GM12878 (cell line): ENCODE measurements around the gene AFF2. TPM values are rescaled to one million over a fixed set of nuclear protein-coding genes. Genes with fewer than 3 reads are reported as not detected.

Experiments
- ATAC-seq: fragments of 200-7000 bp; cut with Tn5 transposase; 3 replicates; pipeline ENCODE4 v1.9.1; 2020; ENCODE audit warnings: mild to moderate bottlenecking, moderate library complexity
- BruUV-seq: library from RNA; stranded (reverse); fragments of 400-500 nt; replicated peaks from 2 replicates; lab custom pipeline; 2021; lab: Mats Ljungman, UMichigan
- CTCF ChIA-PET: fragments of 300-600 bp; sonication (Branson Sonifier 250); formaldehyde crosslinking; extraction: SDS; loops from one replicate; lab custom pipeline; 2021; ENCODE audit warnings: inconsistent platforms; lab: Yijun Ruan, JAX
- POLR2A ChIA-PET: fragments of 350-600 bp; formaldehyde crosslinking; extraction: SDS; loops from one replicate; lab custom pipeline; 2021; ENCODE audit warnings: inconsistent platforms; lab: Charles Lee
- RAD21 ChIA-PET: fragments of 300-600 bp; sonication (Branson Sonifier 250); formaldehyde crosslinking; loops from one replicate; lab custom pipeline; 2023; ENCODE audit warnings: antibody characterized with exemption; ENCODE audit not compliant: unreplicated experiment; lab: Charles Lee
- SMC1A ChIA-PET: fragments of 300-600 bp; sonication (Branson Sonifier 250); formaldehyde crosslinking; loops from one replicate; lab custom pipeline; 2023; ENCODE audit not compliant: unreplicated experiment, uncharacterized antibody; lab: Charles Lee
- DNase-seq: peaks from one replicate; pipeline ENCODE4 v3.0.0-alpha.2; 2011; ENCODE audit warnings: low read depth, low spot score
- FAIRE-seq: peaks from 3 replicates; lab custom pipeline; 2011; peaks lifted over from hg19 to GRCh38; lab: Jason Lieb, UNC
- H2AFZ ChIP-seq: 2 replicates; pipeline ENCODE4 v1.6.0; 2011; ENCODE audit warnings: low read depth, low read length, control low read depth; ENCODE audit not compliant: control insufficient read depth
- H3K27ac ChIP-seq: 2 replicates; pipeline ENCODE4 v1.5.1; 2011; ENCODE audit warnings: control low read depth; ENCODE audit not compliant: control insufficient read depth, insufficient read depth
- H3K27me3 ChIP-seq, 2 experiments: replicated peaks in 1 of 2; 2 replicates each; pipeline versions ENCODE4 v1.6.0 to v1.6.1; 2011; ENCODE audit warnings: low read length in 1 of 2; ENCODE audit not compliant: control insufficient read depth in 2 of 2, insufficient read depth in 2 of 2
- H3K36me3 ChIP-seq, 2 experiments: 2 replicates each; pipeline ENCODE4 v1.5.1; 2011; ENCODE audit warnings: low read length in 1 of 2; ENCODE audit not compliant: control insufficient read depth in 2 of 2, insufficient read depth in 2 of 2
- H3K4me1 ChIP-seq: 2 replicates; pipeline ENCODE4 v1.6.1; 2011; ENCODE audit warnings: mild to moderate bottlenecking, low read length, moderate library complexity, mixed read lengths; ENCODE audit not compliant: control insufficient read depth, insufficient read depth
- H3K4me2 ChIP-seq: 2 replicates; pipeline ENCODE4 v1.6.0; 2011; ENCODE audit warnings: control low read depth; ENCODE audit not compliant: control insufficient read depth, insufficient read depth
- H3K4me3 ChIP-seq: fragments of 200-600 bp; sonication (generic); 2 replicates; pipeline ENCODE4 v1.5.1; 2016
- H3K79me2 ChIP-seq: 2 replicates; pipeline ENCODE4 v1.6.0; 2011; ENCODE audit warnings: low read length; ENCODE audit not compliant: control insufficient read depth, insufficient read depth
- H3K9ac ChIP-seq: 2 replicates; pipeline ENCODE4 v1.8.0; 2011; ENCODE audit warnings: low read length, control low read depth, mixed read lengths; ENCODE audit not compliant: control insufficient read depth, insufficient read depth
- H3K9me3 ChIP-seq: replicated peaks from 3 replicates; pipeline ENCODE4 v1.5.1; 2011; ENCODE audit warnings: mild to moderate bottlenecking, low read length; ENCODE audit not compliant: control insufficient read depth, insufficient read depth
- H4K20me1 ChIP-seq: 2 replicates; pipeline ENCODE4 v1.6.0; 2011; ENCODE audit not compliant: control insufficient read depth, insufficient read depth
- BCL3 ChIP-seq: IDR thresholded peaks from 2 replicates; pipeline ENCODE4 v1.6.1; 2011; ENCODE audit warnings: borderline replicate concordance, low read depth, mild to moderate bottlenecking, moderate library complexity, low read length; ENCODE audit not compliant: insufficient read depth, poor library complexity, severe bottlenecking
- CEBPB ChIP-seq, 2 experiments: fragments of 150-350 bp in 1 of 2; IDR thresholded peaks; 2 replicates each; pipeline ENCODE4 v1.6.1; 2012 to 2014; ENCODE audit warnings: low read depth in 2 of 2, low read length in 2 of 2, borderline replicate concordance in 1 of 2, inconsistent platforms in 1 of 2
- ETV6 ChIP-seq, 2 experiments: fragments of 450-650 bp in 1 of 2; IDR thresholded peaks in 1 of 2; conservative IDR thresholded peaks in 1 of 2; 2 replicates each; pipeline ENCODE4 v1.6.1; 2014; ENCODE audit warnings: antibody characterized with exemption in 1 of 2, borderline replicate concordance in 1 of 2, low read depth in 1 of 2, mild to moderate bottlenecking in 1 of 2, moderate library complexity in 1 of 2
- MEF2A ChIP-seq: IDR thresholded peaks from 2 replicates; pipeline ENCODE4 v1.6.1; 2011; ENCODE audit warnings: low read depth, mild to moderate bottlenecking, low read length, moderate library complexity; ENCODE audit not compliant: insufficient read depth
- PML ChIP-seq: IDR thresholded peaks from 2 replicates; pipeline ENCODE4 v1.6.1; 2012; ENCODE audit warnings: low read length, inconsistent platforms
- RB1 ChIP-seq: fragments of 450-650 bp; formaldehyde crosslinking; IDR thresholded peaks from 2 replicates; pipeline ENCODE4 v1.6.1; 2017; ENCODE audit warnings: mild to moderate bottlenecking, borderline replicate concordance
- RCOR1 ChIP-seq: conservative IDR thresholded peaks from 2 replicates; pipeline ENCODE4 v1.6.1; 2012; ENCODE audit warnings: low read depth, low read length, improper control_type of control experiment
- ZBED1 ChIP-seq: IDR thresholded peaks from 2 replicates; pipeline ENCODE4 v1.6.1; 2016; ENCODE audit warnings: borderline replicate concordance
- ZNF24 ChIP-seq: fragments of 450-650 bp; IDR thresholded peaks from 2 replicates; pipeline ENCODE4 v1.6.1; 2017; ENCODE audit warnings: antibody characterized with exemption, mild to moderate bottlenecking
- WGBS: methylation state at CpG from one replicate; pipeline ENCODE4 v1.1.6; 2016; ENCODE audit warnings: low lambda C conversion rate; ENCODE audit not compliant: insufficient replicate concordance, insufficient coverage; ENCODE audit errors: missing lambda C conversion rate; 5-methylcytosine and 5-hydroxymethylcytosine counted together
- in situ Hi-C: fragments of 300-500 bp; cut with MboI; formaldehyde crosslinking; loops from 9 replicates; pipeline ENCODE4 v1.14.3; 2018; ENCODE audit warnings: mixed read lengths
- intact Hi-C: fragments of 100-400 bp; cut with micrococcal nuclease; formaldehyde crosslinking; loops from one replicate; pipeline ENCODE4 v1.14.2; 2022; ENCODE audit not compliant: unreplicated experiment
- polyA plus RNA-seq, 11 experiments: library from polyadenylated mRNA; depleted of rRNA in 4 of 11; unstranded in 6 of 11; stranded (reverse) in 5 of 11; fragments of >200 nt; fragmentation: Nextera tagmentation in 4 of 11; fragmentation: Illumina TruSeq in 1 of 11; extraction: Ambion mirVana in 4 of 11; extraction: Trizol in 1 of 11; gene quantifications; 1 replicate in 1 of 11; 2 replicates in 10 of 11; pipeline versions ENCODE4 v1.2.1 to v1.2.3, GENCODE V29; 2011 to 2016; ENCODE audit warnings: inconsistent platforms in 2 of 11, missing spikeins in 2 of 11, low read depth in 1 of 11
- total RNA-seq, 4 experiments: library from RNA; depleted of rRNA in 3 of 4; stranded (reverse); fragments of >200 nt in 3 of 4; fragmentation: Illumina TruSeq in 1 of 4; extraction: Trizol in 1 of 4; gene quantifications; 2 replicates each; pipeline versions ENCODE4 v1.2.1 to v1.2.3, GENCODE V29; 2013 to 2021
- TF ChIP-seq, protein P1 (sequence below): fragments of 450-650 bp; IDR thresholded peaks from 2 replicates; pipeline ENCODE4 v1.6.1; 2017; ENCODE audit warnings: mild to moderate bottlenecking, moderate library complexity

AFF2 gene
- total and polyA plus RNA-seq, 10 of the 15 experiments (the other 5 are each of a cell fraction or from before 2014, with no cell fraction given), result under 0.01 to 0.03 TPM; not detected in 8

GRCh38 chrX:148495176-148495575 is 5.2 kb upstream of the AFF2 start:
- no peaks in the 10 kb centered on the region for H3K36me3 ChIP-seq
- POLR2A ChIA-PET, result no interaction called here
- TF ChIP-seq MEF2A, result no peak
- no peak for TF ChIP-seq ZNF24
- TF ChIP-seq PML, result no peak
- no peak for TF ChIP-seq BCL3
- no peak for TF ChIP-seq RCOR1
- no peak for TF ChIP-seq CEBPB (IDR thresholded peaks at IDR 0.05; ENCODE audit: borderline replicate concordance in 1 of 2, low read depth in 2 of 2, low read length in 2 of 2)
- no peak for TF ChIP-seq ETV6 (conservative IDR thresholded peaks at IDR 0.05 in 1 of 2, IDR thresholded peaks at IDR 0.05 in 1 of 2; ENCODE audit: borderline replicate concordance in 1 of 2, low read depth in 1 of 2)
- no peak for TF ChIP-seq RB1
- no peak for TF ChIP-seq ZBED1
- TF ChIP-seq, protein P1, sequence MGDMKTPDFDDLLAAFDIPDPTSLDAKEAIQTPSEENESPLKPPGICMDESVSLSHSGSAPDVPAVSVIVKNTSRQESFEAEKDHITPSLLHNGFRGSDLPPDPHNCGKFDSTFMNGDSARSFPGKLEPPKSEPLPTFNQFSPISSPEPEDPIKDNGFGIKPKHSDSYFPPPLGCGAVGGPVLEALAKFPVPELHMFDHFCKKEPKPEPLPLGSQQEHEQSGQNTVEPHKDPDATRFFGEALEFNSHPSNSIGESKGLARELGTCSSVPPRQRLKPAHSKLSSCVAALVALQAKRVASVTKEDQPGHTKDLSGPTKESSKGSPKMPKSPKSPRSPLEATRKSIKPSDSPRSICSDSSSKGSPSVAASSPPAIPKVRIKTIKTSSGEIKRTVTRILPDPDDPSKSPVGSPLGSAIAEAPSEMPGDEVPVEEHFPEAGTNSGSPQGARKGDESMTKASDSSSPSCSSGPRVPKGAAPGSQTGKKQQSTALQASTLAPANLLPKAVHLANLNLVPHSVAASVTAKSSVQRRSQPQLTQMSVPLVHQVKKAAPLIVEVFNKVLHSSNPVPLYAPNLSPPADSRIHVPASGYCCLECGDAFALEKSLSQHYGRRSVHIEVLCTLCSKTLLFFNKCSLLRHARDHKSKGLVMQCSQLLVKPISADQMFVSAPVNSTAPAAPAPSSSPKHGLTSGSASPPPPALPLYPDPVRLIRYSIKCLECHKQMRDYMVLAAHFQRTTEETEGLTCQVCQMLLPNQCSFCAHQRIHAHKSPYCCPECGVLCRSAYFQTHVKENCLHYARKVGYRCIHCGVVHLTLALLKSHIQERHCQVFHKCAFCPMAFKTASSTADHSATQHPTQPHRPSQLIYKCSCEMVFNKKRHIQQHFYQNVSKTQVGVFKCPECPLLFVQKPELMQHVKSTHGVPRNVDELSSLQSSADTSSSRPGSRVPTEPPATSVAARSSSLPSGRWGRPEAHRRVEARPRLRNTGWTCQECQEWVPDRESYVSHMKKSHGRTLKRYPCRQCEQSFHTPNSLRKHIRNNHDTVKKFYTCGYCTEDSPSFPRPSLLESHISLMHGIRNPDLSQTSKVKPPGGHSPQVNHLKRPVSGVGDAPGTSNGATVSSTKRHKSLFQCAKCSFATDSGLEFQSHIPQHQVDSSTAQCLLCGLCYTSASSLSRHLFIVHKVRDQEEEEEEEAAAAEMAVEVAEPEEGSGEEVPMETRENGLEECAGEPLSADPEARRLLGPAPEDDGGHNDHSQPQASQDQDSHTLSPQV, result no peak
- no peaks in the 10 kb centered on the region for H4K20me1 ChIP-seq
- in situ Hi-C loops, result no loop called here
- H2AFZ ChIP-seq, result no peak overlapping the region
- no peaks in the 10 kb centered on the region for H3K4me1 ChIP-seq
- RAD21 ChIA-PET, result no interaction called here
- SMC1A ChIA-PET, result no interaction called here
- H3K79me2 ChIP-seq, result no peaks in the 10 kb centered on the region
- BruUV-seq, result no TSS peak
- H3K4me2 ChIP-seq, result no peak overlapping the region
- no peak overlapping the region for H3K9ac ChIP-seq
- 3% methylated on average over 3 of the region's 3 CpGs for WGBS
- FAIRE-seq, result no peak
- H3K27ac ChIP-seq, result no peak overlapping the region
- no peak overlapping the region for H3K4me3 ChIP-seq
- DNase-seq, result no peak
- CTCF ChIA-PET, result no interaction called here
- ATAC-seq, result no peak
- intact Hi-C loops, result no loop called here
- H3K27me3 ChIP-seq, result no peaks in the 10 kb centered on the region; a peak in 1 of 4 replicates
- H3K9me3 ChIP-seq, result no peaks in the 10 kb centered on the region; the same call in 2 of the 3 replicates
